H1 (cell line): Measurements from ENCODE around the gene ITSN1. TPM values are rescaled to one million over a fixed set of nuclear protein-coding genes. Genes with fewer than 3 reads are reported as not detected.

ENCODE experiments used
- CTCF ChIA-PET: fragments of 300-600 bp; sonication (Branson Sonifier 250); formaldehyde crosslinking; loops from one replicate; lab custom pipeline; 2021; ENCODE audit not compliant: partially characterized antibody; lab: Charles Lee
- POLR2A ChIA-PET: fragments of 300-600 bp; sonication (Branson Sonifier 250); formaldehyde crosslinking; loops from one replicate; lab custom pipeline; 2021; ENCODE audit warnings: inconsistent platforms; ENCODE audit not compliant: partially characterized antibody; lab: Charles Lee
- DNase-seq, 2 experiments: peaks; one replicate each; pipeline versions ENCODE4 v3.0.0 to v3.0.0-alpha.2; 2010 to 2022; ENCODE audit warnings: low spot score in 2 of 2, low read depth in 1 of 2, mixed read lengths in 1 of 2
- FAIRE-seq: peaks from 2 replicates; lab custom pipeline; 2011; peaks lifted over from hg19 to GRCh38; lab: Jason Lieb, UNC
- H2AFZ ChIP-seq: 2 replicates; pipeline ENCODE4 v1.8.1; 2012; ENCODE audit warnings: low read length, inconsistent platforms
- H2AK5ac ChIP-seq: 2 replicates; pipeline ENCODE4 v1.6.1; 2013; ENCODE audit warnings: low read depth, low read length
- H2BK120ac ChIP-seq: replicated peaks from 2 replicates; pipeline ENCODE3; 2013; ENCODE audit warnings: low read depth, low read length, inconsistent platforms
- H2BK12ac ChIP-seq: 2 replicates; pipeline ENCODE4 v1.6.1; 2013; ENCODE audit warnings: low read depth, low read length
- H2BK15ac ChIP-seq: 2 replicates; pipeline ENCODE4 v1.6.1; 2013; ENCODE audit warnings: low read length
- H2BK20ac ChIP-seq: 2 replicates; pipeline ENCODE4 v1.6.1; 2013; ENCODE audit warnings: low read length
- H2BK5ac ChIP-seq: 2 replicates; pipeline ENCODE4 v1.6.1; 2013; ENCODE audit warnings: low read depth, low read length
- H3K14ac ChIP-seq: 2 replicates; pipeline ENCODE4 v1.6.1; 2013; ENCODE audit warnings: inconsistent platforms; ENCODE audit not compliant: insufficient read length
- H3K18ac ChIP-seq: 2 replicates; pipeline ENCODE4 v1.6.1; 2013; ENCODE audit warnings: low read length; ENCODE audit errors: extremely low read depth
- H3K23ac ChIP-seq: 2 replicates; pipeline ENCODE4 v1.6.1; 2013; ENCODE audit warnings: inconsistent platforms; ENCODE audit not compliant: insufficient read length
- H3K23me2 ChIP-seq: 2 replicates; pipeline ENCODE4 v1.6.1; 2013; ENCODE audit warnings: low read depth, low read length
- H3K27ac ChIP-seq: 2 replicates; pipeline ENCODE4 v1.6.1; 2011; ENCODE audit warnings: low read depth, low read length, inconsistent platforms
- H3K27me3 ChIP-seq, 4 experiments: replicated peaks in 1 of 4; 1 replicate in 1 of 4; 2 replicates in 3 of 4; pipeline versions ENCODE4 v1.6.1 to v1.8.1; 2011 to 2013; ENCODE audit warnings: low read length in 3 of 4, mild to moderate bottlenecking in 3 of 4, inconsistent platforms in 2 of 4, mixed read lengths in 2 of 4, moderate library complexity in 1 of 4; ENCODE audit not compliant: control insufficient read depth in 3 of 4, insufficient read depth in 3 of 4; ENCODE audit errors: extremely low read depth in 1 of 4
- H3K36me3 ChIP-seq, 4 experiments: 2 replicates each; pipeline versions ENCODE4 v1.6.1 to v1.8.1; 2011 to 2013; ENCODE audit warnings: mild to moderate bottlenecking in 4 of 4, low read length in 3 of 4, moderate library complexity in 2 of 4, control low read depth in 1 of 4, inconsistent platforms in 1 of 4; ENCODE audit not compliant: insufficient read depth in 4 of 4, control insufficient read depth in 2 of 4
- H3K4ac ChIP-seq: replicated peaks from 2 replicates; pipeline ENCODE3; 2013; ENCODE audit warnings: low read length, low read depth, mixed read lengths, inconsistent platforms; ENCODE audit not compliant: insufficient read length
- H3K4me1 ChIP-seq, 4 experiments: replicated peaks in 1 of 4; 1 replicate in 1 of 4; 2 replicates in 3 of 4; pipeline versions ENCODE4 v1.6.1 to v1.8.1; 2011 to 2013; ENCODE audit warnings: low read length in 3 of 4, inconsistent platforms in 2 of 4, mixed read lengths in 1 of 4; ENCODE audit not compliant: insufficient read depth in 4 of 4, control insufficient read depth in 3 of 4
- H3K4me2 ChIP-seq, 2 experiments: 2 replicates each; pipeline versions ENCODE4 v1.6.1 to v1.8.1; 2011 to 2013; ENCODE audit warnings: low read depth in 2 of 2, low read length in 2 of 2, control low read depth in 1 of 2, inconsistent platforms in 1 of 2, mild to moderate bottlenecking in 1 of 2; ENCODE audit not compliant: insufficient read depth in 1 of 2
- H3K4me3 ChIP-seq, 4 experiments: fragments of 200-600, 300-600 bp in 1 of 4; sonication (generic), shearing (Covaris generic), sonication (Bioruptor Twin) in 1 of 4; 2 replicates each; pipeline versions ENCODE4 v1.5.1 to v1.8.1; 2011 to 2016; ENCODE audit warnings: low read length in 4 of 4, low read depth in 3 of 4, control low read depth in 2 of 4, inconsistent platforms in 2 of 4, mild to moderate bottlenecking in 2 of 4, mixed read lengths in 1 of 4, moderate library complexity in 1 of 4; ENCODE audit not compliant: insufficient read depth in 2 of 4; ENCODE audit errors: extremely low read depth in 1 of 4
- H3K56ac ChIP-seq: replicated peaks from 2 replicates; pipeline ENCODE3; 2013; ENCODE audit warnings: low read depth, mild to moderate bottlenecking, mixed read lengths, low read length, inconsistent platforms; ENCODE audit not compliant: insufficient read length
- H3K79me1 ChIP-seq: 2 replicates; pipeline ENCODE4 v1.6.1; 2013; ENCODE audit warnings: low read depth, low read length, control low read depth
- H3K79me2 ChIP-seq, 2 experiments: 2 replicates each; pipeline versions ENCODE4 v1.6.1 to v1.8.1; 2012 to 2013; ENCODE audit warnings: low read length in 2 of 2, mild to moderate bottlenecking in 2 of 2, inconsistent platforms in 1 of 2; ENCODE audit not compliant: insufficient read depth in 2 of 2, control insufficient read depth in 1 of 2
- H3K9ac ChIP-seq, 4 experiments: replicated peaks in 1 of 4; 1 replicate in 1 of 4; 2 replicates in 3 of 4; pipeline versions ENCODE4 v1.6.1 to v1.8.1; 2011 to 2013; ENCODE audit warnings: low read depth in 3 of 4, low read length in 3 of 4, control low read depth in 2 of 4, mild to moderate bottlenecking in 2 of 4, moderate library complexity in 2 of 4, inconsistent platforms in 1 of 4; ENCODE audit errors: extremely low read depth in 1 of 4
- H3K9me3 ChIP-seq, 2 experiments: 2 replicates each; pipeline versions ENCODE4 v1.6.1 to v1.8.1; 2012 to 2013; ENCODE audit warnings: mild to moderate bottlenecking in 2 of 2, moderate library complexity in 2 of 2, control low read depth in 1 of 2, inconsistent platforms in 1 of 2, low read depth in 1 of 2, low read length in 1 of 2, mixed read lengths in 1 of 2; ENCODE audit not compliant: insufficient read depth in 2 of 2
- H4K20me1 ChIP-seq, 2 experiments: replicated peaks in 1 of 2; 2 replicates each; pipeline versions ENCODE3 to v1.8.1; 2011 to 2013; ENCODE audit warnings: inconsistent platforms in 2 of 2, low read length in 2 of 2, mild to moderate bottlenecking in 1 of 2; ENCODE audit not compliant: insufficient read depth in 2 of 2, control insufficient read depth in 1 of 2
- H4K5ac ChIP-seq: 2 replicates; pipeline ENCODE4 v1.6.1; 2013; ENCODE audit warnings: low read length, low read depth, mixed read lengths, inconsistent platforms; ENCODE audit not compliant: insufficient read length
- H4K8ac ChIP-seq: 2 replicates; pipeline ENCODE4 v1.8.0; 2013; ENCODE audit warnings: mild to moderate bottlenecking, moderate library complexity, low read length, inconsistent platforms; ENCODE audit not compliant: insufficient read depth; ENCODE audit errors: extremely low read depth
- H4K91ac ChIP-seq: replicated peaks from 2 replicates; pipeline ENCODE3; 2013; ENCODE audit warnings: low read length, mixed read lengths, inconsistent platforms; ENCODE audit not compliant: insufficient read length
- CEBPB ChIP-seq: IDR thresholded peaks from 2 replicates; pipeline ENCODE4 v1.6.1; 2012; ENCODE audit warnings: low read depth, low read length
- CHD2 ChIP-seq: IDR thresholded peaks from 2 replicates; pipeline ENCODE4 v1.6.1; 2012; ENCODE audit warnings: low read length, improper control_type of control experiment
- CREB1 ChIP-seq: IDR thresholded peaks from 2 replicates; pipeline ENCODE4 v1.6.1; 2012; ENCODE audit warnings: inconsistent platforms
- EGR1 ChIP-seq: IDR thresholded peaks from 2 replicates; pipeline ENCODE4 v1.6.1; 2011; ENCODE audit warnings: low read depth, low read length, borderline replicate concordance
- POLR2A ChIP-seq, 2 experiments: IDR thresholded peaks; 1 replicate in 1 of 2; 2 replicates in 1 of 2; pipeline ENCODE4 v1.6.1; 2011; ENCODE audit warnings: low read depth in 2 of 2, low read length in 2 of 2, mild to moderate bottlenecking in 2 of 2; ENCODE audit errors: control extremely low read depth in 1 of 2
- POLR2AphosphoS5 ChIP-seq: IDR thresholded peaks from 2 replicates; pipeline ENCODE4 v1.6.1; 2011; ENCODE audit warnings: low read depth, low read length
- POU5F1 ChIP-seq: IDR thresholded peaks from 2 replicates; pipeline ENCODE4 v1.6.1; 2011; ENCODE audit warnings: low read depth, mild to moderate bottlenecking, low read length, moderate library complexity
- RNF2 ChIP-seq: fragments of 200-900, 300-1000 bp; sonication (generic); IDR thresholded peaks from 2 replicates; pipeline ENCODE4 v1.7.1; 2016; ENCODE audit warnings: borderline replicate concordance, low read depth, mild to moderate bottlenecking, antibody characterized with exemption, low read length; ENCODE audit not compliant: poor library complexity, severe bottlenecking; ENCODE audit errors: missing control alignments
- SIN3A ChIP-seq, 2 experiments: IDR thresholded peaks in 1 of 2; conservative IDR thresholded peaks in 1 of 2; 2 replicates each; pipeline ENCODE4 v1.6.1; 2011 to 2012; ENCODE audit warnings: low read length in 2 of 2, improper control_type of control experiment in 1 of 2, low read depth in 1 of 2, mild to moderate bottlenecking in 1 of 2
- SP1 ChIP-seq: IDR thresholded peaks from 2 replicates; pipeline ENCODE4 v1.6.1; 2011; ENCODE audit warnings: low read depth, low read length
- TAF7 ChIP-seq: optimal IDR thresholded peaks from 2 replicates; pipeline ENCODE3; 2011; ENCODE audit warnings: low read depth, mild to moderate bottlenecking, inconsistent platforms, low read length, moderate library complexity, borderline replicate concordance
- TCF12 ChIP-seq: IDR thresholded peaks from 2 replicates; pipeline ENCODE4 v1.6.1; 2011; ENCODE audit warnings: low read depth, mild to moderate bottlenecking, low read length
- WGBS, 2 experiments: shearing (Covaris generic) in 1 of 2; methylation state at CpG; one replicate each; pipeline versions ENCODE4 v1.1.6 to v1.1.7; 2013 to 2015; ENCODE audit warnings: low lambda C conversion rate in 2 of 2, mixed read lengths in 2 of 2, inconsistent platforms in 1 of 2, low coverage in 1 of 2, missing lambda C conversion rate in 1 of 2; ENCODE audit not compliant: insufficient replicate concordance in 2 of 2, insufficient coverage in 1 of 2, insufficient read length in 1 of 2; ENCODE audit errors: extremely low coverage in 1 of 2, missing lambda C conversion rate in 1 of 2; 5-methylcytosine and 5-hydroxymethylcytosine counted together
- polyA plus RNA-seq, 7 experiments: library from polyadenylated mRNA; depleted of rRNA in 3 of 7; stranded (reverse) in 5 of 7; unstranded in 2 of 7; fragments of >200 nt in 5 of 7; fragments of 200-250 nt in 2 of 7; gene quantifications; 1 replicate in 5 of 7; 2 replicates in 1 of 7; 4 replicates in 1 of 7; pipeline versions ENCODE4 v1.2.1 to v1.2.3, GENCODE V29; 2011 to 2013; ENCODE audit warnings: missing spikeins in 2 of 7, mixed read lengths in 2 of 7
- total RNA-seq: library from RNA; stranded (reverse); fragmentation: NEBNext Ultra II Directional; extraction: Animal tissue kit (Norgen Biotek cat#: 25700); gene quantifications from 2 replicates; pipeline ENCODE4 v1.2.1, GENCODE V29; 2021
- TF ChIP-seq, protein P1 (sequence below): IDR thresholded peaks from 2 replicates; pipeline ENCODE4 v1.6.1; 2011; ENCODE audit warnings: low read length, improper control_type of control experiment

ITSN1 gene
- total and polyA plus RNA-seq, 2 of the 8 experiments (the other 6 are each of a cell fraction or from before 2014, with no cell fraction given): 60.8 to 78.1 TPM

DNA sequence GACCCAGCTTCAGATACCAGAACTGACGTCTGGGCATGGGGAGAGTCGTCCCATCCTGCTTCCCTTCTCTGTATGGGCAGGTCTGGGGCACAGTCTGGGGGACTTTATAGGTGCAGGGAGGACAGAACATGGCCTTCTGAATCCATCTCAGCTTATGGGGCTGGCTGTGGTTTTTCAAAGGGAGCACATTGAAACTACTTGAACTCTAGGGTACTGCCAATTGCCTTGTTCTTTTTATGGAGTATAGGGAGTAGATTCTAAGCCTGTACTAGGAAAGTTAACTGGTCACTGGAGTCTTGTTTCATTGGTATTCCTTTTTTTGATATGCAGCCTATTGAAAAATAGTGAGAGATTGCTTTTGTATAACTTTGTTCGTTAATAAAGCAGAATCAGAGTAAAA, 183.1 kb downstream of the ITSN1 start:
- no peak overlapping the region for H4K8ac ChIP-seq
- ChIA-PET POLR2A (interaction anchor here (1.5 kb wide), 1 partner anchor 77 kb away, joined by 3 read pairs; no protein-coding TSS in a partner anchor), CTCF (no interaction called here)
- H3K4me1 ChIP-seq: no peaks in the 10 kb centered on the region
- H3K23ac ChIP-seq: no peak overlapping the region
- H3K56ac ChIP-seq: no peak overlapping the region
- H3K14ac ChIP-seq: no peak overlapping the region
- no peak overlapping the region for H2AFZ ChIP-seq
- H2AK5ac ChIP-seq: no peak overlapping the region
- H3K27ac ChIP-seq: no peak overlapping the region
- no peaks in the 10 kb centered on the region for H3K27me3 ChIP-seq
- TF ChIP-seq POLR2AphosphoS5 (no peak), POLR2A (IDR thresholded peaks at IDR 0.05; ENCODE audit: control extremely low read depth in 1 of 2, low read depth in 2 of 2, low read length in 2 of 2) (no peak), TCF12 (no peak), TAF7 (no peak), CHD2 (no peak), RNF2 (no peak), CEBPB (no peak), EGR1 (no peak), SP1 (no peak), POU5F1 (no peak), SIN3A (conservative IDR thresholded peaks at IDR 0.05 in 1 of 2, IDR thresholded peaks at IDR 0.05 in 1 of 2; ENCODE audit: low read depth in 1 of 2, low read length in 2 of 2) (no peak), CREB1 (no peak)
- TF ChIP-seq, protein P1, sequence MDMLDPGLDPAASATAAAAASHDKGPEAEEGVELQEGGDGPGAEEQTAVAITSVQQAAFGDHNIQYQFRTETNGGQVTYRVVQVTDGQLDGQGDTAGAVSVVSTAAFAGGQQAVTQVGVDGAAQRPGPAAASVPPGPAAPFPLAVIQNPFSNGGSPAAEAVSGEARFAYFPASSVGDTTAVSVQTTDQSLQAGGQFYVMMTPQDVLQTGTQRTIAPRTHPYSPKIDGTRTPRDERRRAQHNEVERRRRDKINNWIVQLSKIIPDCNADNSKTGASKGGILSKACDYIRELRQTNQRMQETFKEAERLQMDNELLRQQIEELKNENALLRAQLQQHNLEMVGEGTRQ: no peak
- no peak overlapping the region for H3K4me2 ChIP-seq
- no peak overlapping the region for H2BK12ac ChIP-seq
- H3K18ac ChIP-seq: no peak overlapping the region
- no peaks in the 10 kb centered on the region for H3K9me3 ChIP-seq
- H2BK20ac ChIP-seq: no peak overlapping the region
- no peak overlapping the region for H3K4me3 ChIP-seq
- peaks cover 5 to 26% (median 17%) of the 10 kb centered on the region in 4 experiments; a peak in 7 of 8 replicates for H3K36me3 ChIP-seq
- no peak for FAIRE-seq
- H2BK120ac ChIP-seq: no peak overlapping the region
- H3K79me2 ChIP-seq: no peaks in the 10 kb centered on the region
- H3K79me1 ChIP-seq: no peaks in the 10 kb centered on the region
- H4K91ac ChIP-seq: no peak overlapping the region
- H3K23me2 ChIP-seq: no peaks in the 10 kb centered on the region
- H4K20me1 ChIP-seq: peaks cover 0 to 2% of the 10 kb centered on the region in 2 experiments
- no peak overlapping the region for H4K5ac ChIP-seq
- no peak overlapping the region for H2BK15ac ChIP-seq
- DNase-seq: no peak
- no peak overlapping the region for H3K4ac ChIP-seq
- WGBS, 2 experiments: 87% methylated on average over 3 of the region's 3 CpGs; no CpG with 5 or more reads in 1 of the 2 experiments
- H3K9ac ChIP-seq: no peak overlapping the region
- no peak overlapping the region for H2BK5ac ChIP-seq
